Glomerular visceral epithelial cell (primary cell): ENCODE results near the gene FCHO2.
A peak's percentile ranks its signal among the peaks of the same experiment; 100 is the strongest.

Experiments
- DNase-seq: peaks from one replicate; pipeline ENCODE4 v3.0.0-alpha.2; 2016; ENCODE audit errors: extremely low spot score

Gene FCHO2

GRCh38 chr5:73111536-73111935 is 155.7 kb downstream of the FCHO2 start:
- DNase-seq, result no peak

- no peak for DNase-seq
Observed at GRCh38 chr5:73112359-73112758, 156.5 kb downstream of the FCHO2 start.

- DNase-seq, result no peak
Observed at GRCh38 chr5:73114044-73114688, 158.3 kb downstream of the FCHO2 start.

GRCh38 chr5:73115399-73116051 is 159.7 kb downstream of the FCHO2 start:
- peak; percentile 74 for DNase-seq

- no peak for DNase-seq
Observed at GRCh38 chr5:73116506-73116905, 160.7 kb downstream of the FCHO2 start.

- DNase-seq, result no peak
Observed at GRCh38 chr5:73117088-73117740, 161.4 kb downstream of the FCHO2 start.

GRCh38 chr5:73118391-73118973 is 162.6 kb downstream of the FCHO2 start:
- peak; percentile 39 for DNase-seq

GRCh38 chr5:73119451-73120157 is 163.8 kb downstream of the FCHO2 start:
- DNase-seq, result peak; percentile 76

GRCh38 chr5:73120222-73121118 is 164.6 kb downstream of the FCHO2 start, which contains the start of gene TMEM171:
TMEM171 (plus strand) TSS chr5:73120575; CDS start chr5:73123374, 2,799 bp downstream.
- peak; percentile 65 for DNase-seq

GRCh38 chr5:73121119-73121463 is 165.2 kb downstream of the FCHO2 start:
- DNase-seq, result no peak

- no peak for DNase-seq
Observed at GRCh38 chr5:73122875-73123810, 167.3 kb downstream of the FCHO2 start.

- no peak for DNase-seq
Observed at GRCh38 chr5:73125289-73125688, 169.4 kb downstream of the FCHO2 start.

- DNase-seq, result no peak
Observed at GRCh38 chr5:73126381-73126780, 170.5 kb downstream of the FCHO2 start.

GRCh38 chr5:73126957-73127356 is 171.1 kb downstream of the FCHO2 start:
- DNase-seq, result no peak

GRCh38 chr5:73129143-73129542 is 173.3 kb downstream of the FCHO2 start:
- no peak for DNase-seq

- DNase-seq, result no peak
Observed at GRCh38 chr5:73130811-73131210, 175.0 kb downstream of the FCHO2 start.

- DNase-seq, result no peak
Observed at GRCh38 chr5:73131711-73132425, 176.0 kb downstream of the FCHO2 start.

- DNase-seq, result no peak
Observed at GRCh38 chr5:73132759-73133158, 176.9 kb downstream of the FCHO2 start.

- DNase-seq, result no peak
Observed at GRCh38 chr5:73135021-73135420, 179.2 kb downstream of the FCHO2 start.
